ENCODE results near the gene GAS2L1. TPM values are rescaled to one million over a fixed set of nuclear protein-coding genes. Genes with fewer than 3 reads are reported as not detected.
A peak's percentile ranks its signal among the peaks of the same experiment; 100 is the strongest.

GAS2L1 gene
- total and polyA plus RNA-seq, 2 donors (not counting 3 experiments of a cell fraction or from before 2014, with no cell fraction given) = 30.5 to 44.0 TPM

- FAIRE-seq (no peak), DNase-seq (ENCODE audit: low read depth, low spot score) (no peak)
- H3K9me1 ChIP-seq (replicated peaks; ENCODE audit: control insufficient read depth, extremely low read depth, insufficient read depth, low read length) = no peaks in the 10 kb centered on the region
- peaks cover 38% of the 10 kb centered on the region for H3K4me1 ChIP-seq (ENCODE audit: control insufficient read depth, extremely low read depth, insufficient read depth, low read length)
- ChIA-PET POLR2A (no interaction called here), CTCF (no interaction called here)
- H3K4me2 ChIP-seq (ENCODE audit: insufficient read depth, low read length) = peak overlapping the region; percentile 82
- intact Hi-C loops (cut with micrococcal nuclease) = loop anchor here (5.0 kb wide), 1 partner anchor 41 kb away; the partner anchor contains the start of genes EWSR1 and RHBDD3
- no peak for TF ChIP-seq CTCF (IDR thresholded peaks at IDR 0.05; ENCODE audit: extremely low read depth in 1 of 2, insufficient read depth in 1 of 2, low read depth in 1 of 2, low read length in 2 of 2)
- no peak for TF ChIP-seq MAX (IDR thresholded peaks at IDR 0.05; ENCODE audit: insufficient read depth, insufficient read length)
- TF ChIP-seq GATA2 (IDR thresholded peaks at IDR 0.05; ENCODE audit: insufficient read depth, insufficient read length, low read depth, low read length) = no peak
- no peak for TF ChIP-seq FOS (IDR thresholded peaks at IDR 0.05; ENCODE audit: borderline replicate concordance, insufficient read depth, low read length)
- TF ChIP-seq JUN (IDR thresholded peaks at IDR 0.05; ENCODE audit: borderline replicate concordance, insufficient read depth, insufficient read length, low read depth) = no peak
- TF ChIP-seq POLR2A (IDR thresholded peaks at IDR 0.05; ENCODE audit: low read depth, low read length) = no peak
- TF ChIP-seq MYC (IDR thresholded peaks at IDR 0.05; ENCODE audit: low read depth, low read length) = no peak
- no peak for TF ChIP-seq POLR2AphosphoS5 (IDR thresholded peaks at IDR 0.05; ENCODE audit: insufficient read depth, low read depth, low read length)
- TF ChIP-seq EZH2 (IDR thresholded peaks at IDR 0.05; ENCODE audit: borderline replicate concordance, low read depth, low read length, severe bottlenecking) = no peak
- H3K27me3 ChIP-seq (ENCODE audit: control insufficient read depth in 2 of 2, insufficient read depth in 2 of 2, low read length in 2 of 2) = no peaks in the 10 kb centered on the region
- H3K36me3 ChIP-seq (ENCODE audit: control insufficient read depth in 2 of 2, extremely low read depth in 1 of 2, insufficient read depth in 2 of 2, low read length in 2 of 2) = peaks cover 0 to 4% of the 10 kb centered on the region in 2 experiments
- no peak overlapping the region for H2AFZ ChIP-seq (ENCODE audit: low read depth, low read length)
- no peaks in the 10 kb centered on the region for H4K20me1 ChIP-seq (replicated peaks; ENCODE audit: control insufficient read depth, extremely low read depth, insufficient read depth, low read length)
- H3K27ac ChIP-seq (ENCODE audit: insufficient read depth, low read depth, low read length) = peak overlapping the region; percentile 87
- dilution Hi-C loops (cut with MboI; ENCODE audit: extremely low pct_ligation_motif_present, low sequenced_read_pairs) = no loop called here
- H3K4me3 ChIP-seq (replicated peaks in 1 of 3; ENCODE audit: insufficient read depth in 1 of 3, low read depth in 1 of 3, low read length in 3 of 3) = peak overlapping the region in 2 of 3 experiments; percentile 1 to 82
- H3K79me2 ChIP-seq (ENCODE audit: control insufficient read depth, insufficient read depth, low read length) = peaks cover 9% of the 10 kb centered on the region
- H3K9ac ChIP-seq (replicated peaks; ENCODE audit: extremely low read depth, insufficient read depth, low read length) = peak overlapping the region; percentile 66
- BruUV-seq (replicated peaks) = no TSS peak
- no peaks in the 10 kb centered on the region for H3K9me3 ChIP-seq (replicated peaks; ENCODE audit: control insufficient read depth, insufficient read depth, low read length)
Observed at GRCh38 chr22:29308148-29308790, 1.8 kb downstream of the GAS2L1 start.
